H1 (cell line): ENCODE data around the gene HSPA4. TPM values are rescaled to one million over a fixed set of nuclear protein-coding genes. Genes with fewer than 3 reads are reported as not detected.

Experiments used
- CTCF ChIA-PET: fragments of 300-600 bp; sonication (Branson Sonifier 250); formaldehyde crosslinking; loops from one replicate; lab custom pipeline; 2021; ENCODE audit not compliant: partially characterized antibody; lab: Charles Lee
- POLR2A ChIA-PET: fragments of 300-600 bp; sonication (Branson Sonifier 250); formaldehyde crosslinking; loops from one replicate; lab custom pipeline; 2021; ENCODE audit warnings: inconsistent platforms; ENCODE audit not compliant: partially characterized antibody; lab: Charles Lee
- DNase-seq, 2 experiments: peaks; one replicate each; pipeline versions ENCODE4 v3.0.0 to v3.0.0-alpha.2; 2010 to 2022; ENCODE audit warnings: low spot score in 2 of 2, low read depth in 1 of 2, mixed read lengths in 1 of 2
- FAIRE-seq: peaks from 2 replicates; lab custom pipeline; 2011; peaks lifted over from hg19 to GRCh38; lab: Jason Lieb, UNC
- H2AFZ ChIP-seq: 2 replicates; pipeline ENCODE4 v1.8.1; 2012; ENCODE audit warnings: low read length, inconsistent platforms
- H2AK5ac ChIP-seq: 2 replicates; pipeline ENCODE4 v1.6.1; 2013; ENCODE audit warnings: low read depth, low read length
- H2BK120ac ChIP-seq: replicated peaks from 2 replicates; pipeline ENCODE3; 2013; ENCODE audit warnings: low read depth, low read length, inconsistent platforms
- H2BK12ac ChIP-seq: 2 replicates; pipeline ENCODE4 v1.6.1; 2013; ENCODE audit warnings: low read depth, low read length
- H2BK15ac ChIP-seq: 2 replicates; pipeline ENCODE4 v1.6.1; 2013; ENCODE audit warnings: low read length
- H2BK20ac ChIP-seq: 2 replicates; pipeline ENCODE4 v1.6.1; 2013; ENCODE audit warnings: low read length
- H2BK5ac ChIP-seq: 2 replicates; pipeline ENCODE4 v1.6.1; 2013; ENCODE audit warnings: low read depth, low read length
- H3K14ac ChIP-seq: 2 replicates; pipeline ENCODE4 v1.6.1; 2013; ENCODE audit warnings: inconsistent platforms; ENCODE audit not compliant: insufficient read length
- H3K18ac ChIP-seq: 2 replicates; pipeline ENCODE4 v1.6.1; 2013; ENCODE audit warnings: low read length; ENCODE audit errors: extremely low read depth
- H3K23ac ChIP-seq: 2 replicates; pipeline ENCODE4 v1.6.1; 2013; ENCODE audit warnings: inconsistent platforms; ENCODE audit not compliant: insufficient read length
- H3K23me2 ChIP-seq: 2 replicates; pipeline ENCODE4 v1.6.1; 2013; ENCODE audit warnings: low read depth, low read length
- H3K27ac ChIP-seq: 2 replicates; pipeline ENCODE4 v1.6.1; 2011; ENCODE audit warnings: low read depth, low read length, inconsistent platforms
- H3K27me3 ChIP-seq, 4 experiments: replicated peaks in 1 of 4; 1 replicate in 1 of 4; 2 replicates in 3 of 4; pipeline versions ENCODE4 v1.6.1 to v1.8.1; 2011 to 2013; ENCODE audit warnings: low read length in 3 of 4, mild to moderate bottlenecking in 3 of 4, inconsistent platforms in 2 of 4, mixed read lengths in 2 of 4, moderate library complexity in 1 of 4; ENCODE audit not compliant: control insufficient read depth in 3 of 4, insufficient read depth in 3 of 4; ENCODE audit errors: extremely low read depth in 1 of 4
- H3K36me3 ChIP-seq, 4 experiments: 2 replicates each; pipeline versions ENCODE4 v1.6.1 to v1.8.1; 2011 to 2013; ENCODE audit warnings: mild to moderate bottlenecking in 4 of 4, low read length in 3 of 4, moderate library complexity in 2 of 4, control low read depth in 1 of 4, inconsistent platforms in 1 of 4; ENCODE audit not compliant: insufficient read depth in 4 of 4, control insufficient read depth in 2 of 4
- H3K4ac ChIP-seq: replicated peaks from 2 replicates; pipeline ENCODE3; 2013; ENCODE audit warnings: low read length, low read depth, mixed read lengths, inconsistent platforms; ENCODE audit not compliant: insufficient read length
- H3K4me1 ChIP-seq, 4 experiments: replicated peaks in 1 of 4; 1 replicate in 1 of 4; 2 replicates in 3 of 4; pipeline versions ENCODE4 v1.6.1 to v1.8.1; 2011 to 2013; ENCODE audit warnings: low read length in 3 of 4, inconsistent platforms in 2 of 4, mixed read lengths in 1 of 4; ENCODE audit not compliant: insufficient read depth in 4 of 4, control insufficient read depth in 3 of 4
- H3K4me2 ChIP-seq, 2 experiments: 2 replicates each; pipeline versions ENCODE4 v1.6.1 to v1.8.1; 2011 to 2013; ENCODE audit warnings: low read depth in 2 of 2, low read length in 2 of 2, control low read depth in 1 of 2, inconsistent platforms in 1 of 2, mild to moderate bottlenecking in 1 of 2; ENCODE audit not compliant: insufficient read depth in 1 of 2
- H3K4me3 ChIP-seq, 4 experiments: fragments of 200-600, 300-600 bp in 1 of 4; sonication (generic), shearing (Covaris generic), sonication (Bioruptor Twin) in 1 of 4; 2 replicates each; pipeline versions ENCODE4 v1.5.1 to v1.8.1; 2011 to 2016; ENCODE audit warnings: low read length in 4 of 4, low read depth in 3 of 4, control low read depth in 2 of 4, inconsistent platforms in 2 of 4, mild to moderate bottlenecking in 2 of 4, mixed read lengths in 1 of 4, moderate library complexity in 1 of 4; ENCODE audit not compliant: insufficient read depth in 2 of 4; ENCODE audit errors: extremely low read depth in 1 of 4
- H3K56ac ChIP-seq: replicated peaks from 2 replicates; pipeline ENCODE3; 2013; ENCODE audit warnings: low read depth, mild to moderate bottlenecking, mixed read lengths, low read length, inconsistent platforms; ENCODE audit not compliant: insufficient read length
- H3K79me1 ChIP-seq: 2 replicates; pipeline ENCODE4 v1.6.1; 2013; ENCODE audit warnings: low read depth, low read length, control low read depth
- H3K79me2 ChIP-seq, 2 experiments: 2 replicates each; pipeline versions ENCODE4 v1.6.1 to v1.8.1; 2012 to 2013; ENCODE audit warnings: low read length in 2 of 2, mild to moderate bottlenecking in 2 of 2, inconsistent platforms in 1 of 2; ENCODE audit not compliant: insufficient read depth in 2 of 2, control insufficient read depth in 1 of 2
- H3K9ac ChIP-seq, 4 experiments: replicated peaks in 1 of 4; 1 replicate in 1 of 4; 2 replicates in 3 of 4; pipeline versions ENCODE4 v1.6.1 to v1.8.1; 2011 to 2013; ENCODE audit warnings: low read depth in 3 of 4, low read length in 3 of 4, control low read depth in 2 of 4, mild to moderate bottlenecking in 2 of 4, moderate library complexity in 2 of 4, inconsistent platforms in 1 of 4; ENCODE audit errors: extremely low read depth in 1 of 4
- H3K9me3 ChIP-seq, 2 experiments: 2 replicates each; pipeline versions ENCODE4 v1.6.1 to v1.8.1; 2012 to 2013; ENCODE audit warnings: mild to moderate bottlenecking in 2 of 2, moderate library complexity in 2 of 2, control low read depth in 1 of 2, inconsistent platforms in 1 of 2, low read depth in 1 of 2, low read length in 1 of 2, mixed read lengths in 1 of 2; ENCODE audit not compliant: insufficient read depth in 2 of 2
- H4K20me1 ChIP-seq, 2 experiments: replicated peaks in 1 of 2; 2 replicates each; pipeline versions ENCODE3 to v1.8.1; 2011 to 2013; ENCODE audit warnings: inconsistent platforms in 2 of 2, low read length in 2 of 2, mild to moderate bottlenecking in 1 of 2; ENCODE audit not compliant: insufficient read depth in 2 of 2, control insufficient read depth in 1 of 2
- H4K5ac ChIP-seq: 2 replicates; pipeline ENCODE4 v1.6.1; 2013; ENCODE audit warnings: low read length, low read depth, mixed read lengths, inconsistent platforms; ENCODE audit not compliant: insufficient read length
- H4K8ac ChIP-seq: 2 replicates; pipeline ENCODE4 v1.8.0; 2013; ENCODE audit warnings: mild to moderate bottlenecking, moderate library complexity, low read length, inconsistent platforms; ENCODE audit not compliant: insufficient read depth; ENCODE audit errors: extremely low read depth
- H4K91ac ChIP-seq: replicated peaks from 2 replicates; pipeline ENCODE3; 2013; ENCODE audit warnings: low read length, mixed read lengths, inconsistent platforms; ENCODE audit not compliant: insufficient read length
- BACH1 ChIP-seq: IDR thresholded peaks from 2 replicates; pipeline ENCODE4 v1.6.1; 2012; ENCODE audit warnings: low read length, improper control_type of control experiment
- CEBPB ChIP-seq: IDR thresholded peaks from 2 replicates; pipeline ENCODE4 v1.6.1; 2012; ENCODE audit warnings: low read depth, low read length
- E2F6 ChIP-seq: IDR thresholded peaks from 2 replicates; pipeline ENCODE4 v1.6.1; 2012; ENCODE audit warnings: inconsistent platforms
- FOSL1 ChIP-seq: IDR thresholded peaks from 2 replicates; pipeline ENCODE4 v1.6.1; 2011; ENCODE audit warnings: mild to moderate bottlenecking, low read depth, low read length, moderate library complexity; ENCODE audit not compliant: insufficient read depth
- GABPA ChIP-seq: IDR thresholded peaks from 2 replicates; pipeline ENCODE4 v1.6.1; 2011; ENCODE audit warnings: mild to moderate bottlenecking, low read length, moderate library complexity, borderline replicate concordance; ENCODE audit not compliant: insufficient read depth
- JUND ChIP-seq: IDR thresholded peaks from 2 replicates; pipeline ENCODE4 v1.6.1; 2011; ENCODE audit warnings: mild to moderate bottlenecking, improper control_type of control experiment, low read length
- MAX ChIP-seq: IDR thresholded peaks from 2 replicates; pipeline ENCODE4 v1.6.1; 2012; ENCODE audit warnings: inconsistent platforms
- POU5F1 ChIP-seq: IDR thresholded peaks from 2 replicates; pipeline ENCODE4 v1.6.1; 2011; ENCODE audit warnings: low read depth, mild to moderate bottlenecking, low read length, moderate library complexity
- RXRA ChIP-seq: IDR thresholded peaks from 2 replicates; pipeline ENCODE4 v1.6.1; 2011; ENCODE audit warnings: low read depth, mild to moderate bottlenecking, low read length, moderate library complexity; ENCODE audit not compliant: insufficient read depth
- SAP30 ChIP-seq: fragments of 300-600 bp; sonication (generic); IDR thresholded peaks from 2 replicates; pipeline ENCODE4 v1.7.1; 2012; ENCODE audit warnings: low read length, moderate library complexity, mild to moderate bottlenecking, inconsistent platforms; ENCODE audit not compliant: insufficient read depth, insufficient replicate concordance
- SIRT6 ChIP-seq: IDR thresholded peaks from one replicate; pipeline ENCODE4 v1.7.1; 2012; ENCODE audit warnings: low read length, inconsistent platforms
- SP1 ChIP-seq: IDR thresholded peaks from 2 replicates; pipeline ENCODE4 v1.6.1; 2011; ENCODE audit warnings: low read depth, low read length
- SRF ChIP-seq: IDR thresholded peaks from 2 replicates; pipeline ENCODE4 v1.6.1; 2011; ENCODE audit warnings: mild to moderate bottlenecking, low read depth, low read length, moderate library complexity
- TEAD4 ChIP-seq: IDR thresholded peaks from 2 replicates; pipeline ENCODE4 v1.6.1; 2012; ENCODE audit warnings: low read depth, low read length, inconsistent platforms, mixed read lengths
- WGBS, 2 experiments: shearing (Covaris generic) in 1 of 2; methylation state at CpG; one replicate each; pipeline versions ENCODE4 v1.1.6 to v1.1.7; 2013 to 2015; ENCODE audit warnings: low lambda C conversion rate in 2 of 2, mixed read lengths in 2 of 2, inconsistent platforms in 1 of 2, low coverage in 1 of 2, missing lambda C conversion rate in 1 of 2; ENCODE audit not compliant: insufficient replicate concordance in 2 of 2, insufficient coverage in 1 of 2, insufficient read length in 1 of 2; ENCODE audit errors: extremely low coverage in 1 of 2, missing lambda C conversion rate in 1 of 2; 5-methylcytosine and 5-hydroxymethylcytosine counted together
- polyA plus RNA-seq, 7 experiments: library from polyadenylated mRNA; depleted of rRNA in 3 of 7; stranded (reverse) in 5 of 7; unstranded in 2 of 7; fragments of >200 nt in 5 of 7; fragments of 200-250 nt in 2 of 7; gene quantifications; 1 replicate in 5 of 7; 2 replicates in 1 of 7; 4 replicates in 1 of 7; pipeline versions ENCODE4 v1.2.1 to v1.2.3, GENCODE V29; 2011 to 2013; ENCODE audit warnings: missing spikeins in 2 of 7, mixed read lengths in 2 of 7
- total RNA-seq: library from RNA; stranded (reverse); fragmentation: NEBNext Ultra II Directional; extraction: Animal tissue kit (Norgen Biotek cat#: 25700); gene quantifications from 2 replicates; pipeline ENCODE4 v1.2.1, GENCODE V29; 2021

Gene HSPA4
- total and polyA plus RNA-seq, 2 of the 8 experiments (the other 6 are each of a cell fraction or from before 2014, with no cell fraction given), result 28.9 to 445 TPM

GRCh38 chr5:133119233-133119711, 67.5 kb downstream of the HSPA4 start:
- Histone ChIP-seq H3K4me3 (no peak overlapping the region), H3K27ac (no peak overlapping the region), H3K14ac (no peak overlapping the region), H2BK12ac (no peak overlapping the region), H2BK120ac (no peak overlapping the region), H3K4me1 (no peaks in the 10 kb centered on the region; a peak in 1 of 7 replicates), H4K91ac (no peak overlapping the region), H3K27me3 (peaks cover 0 to 2% (median under 1%) of the 10 kb centered on the region in 4 experiments; a peak in 1 of 7 replicates), H3K4me2 (no peak overlapping the region), H4K20me1 (no peaks in the 10 kb centered on the region), H3K36me3 (no peaks in the 10 kb centered on the region), H4K5ac (no peak overlapping the region), H3K56ac (no peak overlapping the region), H3K23ac (no peak overlapping the region), H3K18ac (no peak overlapping the region), H3K79me1 (no peaks in the 10 kb centered on the region), H3K9me3 (no peaks in the 10 kb centered on the region), H3K9ac (no peak overlapping the region), H2BK15ac (no peak overlapping the region), H4K8ac (no peak overlapping the region), H3K79me2 (no peaks in the 10 kb centered on the region), H2AFZ (no peak overlapping the region), H3K4ac (no peak overlapping the region), H2BK5ac (no peak overlapping the region), H2AK5ac (no peak overlapping the region), H2BK20ac (no peak overlapping the region), H3K23me2 (no peaks in the 10 kb centered on the region)
- FAIRE-seq (no peak), DNase-seq (peak in 1 of 2 experiments; percentile 33)
- WGBS, 2 experiments, result 85% methylated on average over 4 of the region's 4 CpGs; no CpG with 5 or more reads in 1 of the 2 experiments
- POLR2A ChIA-PET, result no interaction called here
- CTCF ChIA-PET, result interaction anchor here (1.3 to 11.2 kb wide), 3 partner anchors 8 to 129 kb away, joined by 4 to 150 read pairs (median 13); no protein-coding TSS in a partner anchor
- no peak for TF ChIP-seq SIRT6
- no peak for TF ChIP-seq TEAD4
- TF ChIP-seq POU5F1, result no peak
- TF ChIP-seq SAP30, result no peak
- TF ChIP-seq E2F6, result no peak
- TF ChIP-seq SP1, result no peak
- no peak for TF ChIP-seq RXRA
- no peak for TF ChIP-seq GABPA
- TF ChIP-seq CEBPB, result no peak
- TF ChIP-seq SRF, result no peak
- TF ChIP-seq BACH1, result no peak
- TF ChIP-seq FOSL1, result no peak
- TF ChIP-seq JUND, result no peak
- no peak for TF ChIP-seq MAX
